PC-9 (cell line): Measurements from ENCODE around the gene KCTD2. TPM values are rescaled to one million over a fixed set of nuclear protein-coding genes. Genes with fewer than 3 reads are reported as not detected.

Experiments
- BruUV-seq: library from RNA; stranded (reverse); fragments of 400-500 nt; replicated peaks from 2 replicates; lab custom pipeline; 2021; lab: Mats Ljungman, UMichigan
- CTCF ChIA-PET: fragments of 300-600 bp; sonication (Branson Sonifier 250); formaldehyde crosslinking; loops from one replicate; lab custom pipeline; 2022; ENCODE audit warnings: antibody characterized with exemption; lab: Charles Lee
- POLR2A ChIA-PET: fragments of 300-600 bp; sonication (Branson Sonifier 250); formaldehyde crosslinking; loops from one replicate; lab custom pipeline; 2022; ENCODE audit warnings: antibody characterized with exemption; ENCODE audit not compliant: unreplicated experiment; lab: Charles Lee
- DNase-seq, 2 experiments: peaks; one replicate each; pipeline versions ENCODE4 v3.0.0 to v3.0.0-alpha.2; 2015 to 2022; ENCODE audit warnings: mixed read lengths in 1 of 2
- H2AFZ ChIP-seq: fragments of 200-600 bp; sonication (generic); 2 replicates; pipeline ENCODE4 v1.8.1; 2017; ENCODE audit warnings: antibody characterized with exemption
- H3F3A ChIP-seq: fragments of 200-600 bp; sonication (generic); 2 replicates; pipeline ENCODE4 v1.8.1; 2017; ENCODE audit warnings: antibody characterized with exemption, mild to moderate bottlenecking, low read depth; ENCODE audit not compliant: insufficient read depth
- H3K27ac ChIP-seq: fragments of 200-600 bp; sonication (generic); 2 replicates; pipeline ENCODE4 v1.6.1; 2016; ENCODE audit warnings: mixed run types
- H3K27me3 ChIP-seq: fragments of 200-600 bp; sonication (generic); 2 replicates; pipeline ENCODE4 v1.6.1; 2016; ENCODE audit warnings: low read depth, mixed run types; ENCODE audit not compliant: insufficient read depth
- H3K36me3 ChIP-seq: fragments of 200-600 bp; sonication (generic); 2 replicates; pipeline ENCODE4 v1.6.1; 2016; ENCODE audit warnings: low read depth, mixed run types
- H3K4me1 ChIP-seq: fragments of 200-600 bp; sonication (generic); replicated peaks from 2 replicates; pipeline ENCODE4 v1.6.1; 2016; ENCODE audit warnings: mixed run types; ENCODE audit not compliant: insufficient read depth
- H3K4me2 ChIP-seq: fragments of 200-600 bp; sonication (generic); 2 replicates; pipeline ENCODE4 v1.6.1; 2017; ENCODE audit warnings: mixed run types
- H3K4me3 ChIP-seq: fragments of 200-600 bp; sonication (generic); 2 replicates; pipeline ENCODE4 v1.6.1; 2016; ENCODE audit warnings: mixed run types
- H3K79me2 ChIP-seq: fragments of 200-600 bp; sonication (generic); 2 replicates; pipeline ENCODE4 v1.6.1; 2017; ENCODE audit warnings: low read depth, mixed run types
- H3K9me2 ChIP-seq: fragments of 200-600 bp; sonication (generic); 2 replicates; pipeline ENCODE4 v1.8.1; 2017; ENCODE audit warnings: mild to moderate bottlenecking; ENCODE audit not compliant: insufficient read depth
- H3K9me3 ChIP-seq: fragments of 200-600 bp; sonication (generic); 2 replicates; pipeline ENCODE4 v1.8.1; 2016; ENCODE audit warnings: low read depth; ENCODE audit not compliant: insufficient read depth
- H4K20me1 ChIP-seq: fragments of 200-600 bp; sonication (generic); 2 replicates; pipeline ENCODE4 v1.8.1; 2017; ENCODE audit not compliant: insufficient read depth
- CTCF ChIP-seq: fragments of 200-600 bp; sonication (generic); conservative IDR thresholded peaks from 2 replicates; pipeline ENCODE4 v1.6.1; 2017; ENCODE audit warnings: mixed run types, antibody characterized with exemption, mild to moderate bottlenecking, moderate library complexity
- EZH2 ChIP-seq: fragments of 200-600 bp; sonication (generic); IDR thresholded peaks from 2 replicates; pipeline ENCODE4 v1.8.0; 2017; ENCODE audit warnings: antibody characterized with exemption, low read depth
- intact Hi-C: fragments of 100-400 bp; cut with micrococcal nuclease; formaldehyde crosslinking; loops from one replicate; pipeline ENCODE4 v1.10.0; 2022; ENCODE audit not compliant: unreplicated experiment
- total RNA-seq: library from RNA; stranded (reverse); gene quantifications from 2 replicates; pipeline ENCODE4 v1.2.3, GENCODE V29; 2021

The KCTD2 gene
- total RNA-seq, 1 experiment from 2014 or later: 18.6 TPM

GRCh38 chr17:75048249-75048878 is 1.3 kb downstream of the KCTD2 start:
- Histone ChIP-seq H3K79me2 (peaks cover 45% of the 10 kb centered on the region), H3K4me1 (peaks cover 22% of the 10 kb centered on the region), H3K9me2 (no peaks in the 10 kb centered on the region), H3K36me3 (peaks cover 8% of the 10 kb centered on the region), H3F3A (peaks cover 26% of the 10 kb centered on the region; the same call in 1 of the 2 replicates), H3K9me3 (no peaks in the 10 kb centered on the region), H2AFZ (no peak overlapping the region), H3K27me3 (no peaks in the 10 kb centered on the region), H4K20me1 (peaks cover 7% of the 10 kb centered on the region; the same call in 1 of the 2 replicates), H3K4me2 (peak overlapping the region; percentile 94), H3K4me3 (peak overlapping the region; percentile 84; the same call in 1 of the 2 replicates), H3K27ac (no peak overlapping the region)
- BruUV-seq: no TSS peak
- TF ChIP-seq EZH2 (no peak), CTCF (no peak)
- no peak for DNase-seq
- CTCF ChIA-PET: no interaction called here
- POLR2A ChIA-PET: interaction anchor here (0.7 kb wide), 1 partner anchor 87 kb away, joined by 5 read pairs; no protein-coding TSS in a partner anchor
- intact Hi-C loops: loop anchor here (5.0 kb wide), 1 partner anchor 86 kb away; no protein-coding TSS in a partner anchor

DNA sequence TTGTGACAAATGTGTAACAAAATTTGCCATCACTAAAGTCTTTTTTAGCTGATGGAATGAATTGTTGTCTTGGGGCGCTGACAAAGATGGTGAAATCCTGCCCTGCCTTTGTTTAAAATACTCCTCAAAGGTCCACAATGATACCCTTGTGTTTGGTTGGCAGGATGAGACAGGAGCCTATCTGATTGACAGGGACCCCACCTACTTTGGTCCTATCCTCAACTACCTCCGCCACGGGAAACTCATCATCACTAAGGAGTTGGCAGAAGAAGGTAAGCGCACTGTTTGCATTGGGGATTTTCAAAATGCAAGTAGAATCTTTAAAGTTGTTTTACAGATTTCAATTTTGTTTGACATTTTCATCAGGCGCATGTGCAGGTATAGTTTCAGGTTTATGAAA is 2.0 kb downstream of the KCTD2 start:
- no peaks in the 10 kb centered on the region for H3K9me3 ChIP-seq
- H4K20me1 ChIP-seq: peaks cover 7% of the 10 kb centered on the region; the same call in 1 of the 2 replicates
- no peak for DNase-seq
- H3K9me2 ChIP-seq: no peaks in the 10 kb centered on the region
- peak overlapping the region; percentile 94; the same call in 1 of the 2 replicates for H3K4me2 ChIP-seq
- TF ChIP-seq CTCF (no peak), EZH2 (no peak)
- CTCF ChIA-PET: interaction anchor here (0.6 kb wide), 1 partner anchor 30 kb away, joined by 3 read pairs; no protein-coding TSS in a partner anchor
- H3K79me2 ChIP-seq: peaks cover 45% of the 10 kb centered on the region
- no peak overlapping the region for H2AFZ ChIP-seq
- H3K4me3 ChIP-seq: peak overlapping the region; percentile 84; the same call in 1 of the 2 replicates
- no peak overlapping the region for H3K27ac ChIP-seq
- intact Hi-C loops: loop anchor here (5.0 kb wide), 1 partner anchor 87 kb away; no protein-coding TSS in a partner anchor
- H3K27me3 ChIP-seq: no peaks in the 10 kb centered on the region
- H3K36me3 ChIP-seq: peaks cover 10% of the 10 kb centered on the region
- H3K4me1 ChIP-seq: peaks cover 22% of the 10 kb centered on the region
- POLR2A ChIA-PET: no interaction called here
- peaks cover 26% of the 10 kb centered on the region; the same call in 1 of the 2 replicates for H3F3A ChIP-seq
- no TSS peak for BruUV-seq

DNA sequence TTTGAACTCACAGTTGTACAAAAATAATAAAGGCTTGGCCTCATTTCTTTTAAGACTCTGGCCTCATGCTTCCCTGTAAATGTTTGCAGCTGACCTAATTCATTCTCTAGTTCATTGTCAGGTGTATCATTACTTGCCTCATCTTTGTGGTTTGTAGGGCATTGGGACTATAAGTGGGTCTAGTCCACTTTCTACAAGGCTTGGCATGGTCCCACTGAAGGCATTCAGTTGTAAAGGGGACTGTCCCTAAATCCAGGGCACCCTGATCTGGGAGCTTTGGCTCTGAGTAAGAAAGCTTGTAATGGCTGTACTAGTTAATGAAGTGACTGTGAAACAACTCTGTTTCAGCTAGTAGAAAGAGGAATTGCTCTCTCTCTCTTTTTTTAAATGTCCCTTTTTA is 2.7 kb downstream of the KCTD2 start:
- POLR2A ChIA-PET: no interaction called here
- no peaks in the 10 kb centered on the region for H3K9me2 ChIP-seq
- BruUV-seq: no TSS peak
- peaks cover 13% of the 10 kb centered on the region for H3K36me3 ChIP-seq
- no peak overlapping the region for H2AFZ ChIP-seq
- H3F3A ChIP-seq: peaks cover 25% of the 10 kb centered on the region; the same call in 1 of the 2 replicates
- no peaks in the 10 kb centered on the region for H3K27me3 ChIP-seq
- DNase-seq: no peak
- H3K4me1 ChIP-seq: peaks cover 22% of the 10 kb centered on the region
- intact Hi-C loops: loop anchor here (5.0 kb wide), 1 partner anchor 87 kb away; no protein-coding TSS in a partner anchor
- peaks cover 42% of the 10 kb centered on the region for H3K79me2 ChIP-seq
- H4K20me1 ChIP-seq: peaks cover 7% of the 10 kb centered on the region; the same call in 1 of the 2 replicates
- H3K27ac ChIP-seq: no peak overlapping the region
- H3K4me3 ChIP-seq: no peak overlapping the region
- TF ChIP-seq CTCF (no peak), EZH2 (no peak)
- CTCF ChIA-PET: interaction anchor here (0.6 kb wide), 1 partner anchor 29 kb away, joined by 3 read pairs; no protein-coding TSS in a partner anchor
- no peaks in the 10 kb centered on the region for H3K9me3 ChIP-seq
- no peak overlapping the region for H3K4me2 ChIP-seq
